Hepatocyte (in vitro differentiated cells): Measurements from ENCODE around the gene LCE1D. TPM values are rescaled to one million over a fixed set of nuclear protein-coding genes. Genes with fewer than 3 reads are reported as not detected.

ENCODE experiments used
- DNase-seq: peaks from one replicate; pipeline ENCODE4 v3.0.0-alpha.2; 2016; ENCODE audit warnings: low spot score
- H2AFZ ChIP-seq: fragments of 200-600 bp; sonication (generic); 2 replicates; pipeline ENCODE4 v1.6.0; 2016; ENCODE audit warnings: antibody characterized with exemption, mild to moderate bottlenecking
- H3K27ac ChIP-seq: fragments of 200-600 bp; sonication (generic); 2 replicates; pipeline ENCODE4 v1.5.1; 2016; ENCODE audit warnings: mild to moderate bottlenecking
- H3K27me3 ChIP-seq: fragments of 200-600 bp; sonication (generic); 2 replicates; pipeline ENCODE4 v1.6.1; 2016
- H3K36me3 ChIP-seq: fragments of 200-600 bp; sonication (generic); replicated peaks from 2 replicates; pipeline ENCODE4 v1.5.1; 2016; ENCODE audit warnings: low read depth; ENCODE audit not compliant: insufficient read depth
- H3K4me1 ChIP-seq: fragments of 200-600 bp; sonication (generic); 2 replicates; pipeline ENCODE4 v1.5.1; 2016; ENCODE audit warnings: mild to moderate bottlenecking, moderate library complexity; ENCODE audit not compliant: insufficient read depth
- H3K4me2 ChIP-seq: fragments of 200-600 bp; sonication (generic); 2 replicates; pipeline ENCODE4 v1.6.0; 2016
- H3K4me3 ChIP-seq: fragments of 200-600 bp; sonication (generic); 2 replicates; pipeline ENCODE4 v1.5.1; 2016; ENCODE audit warnings: mild to moderate bottlenecking
- H3K79me2 ChIP-seq: fragments of 200-600 bp; sonication (generic); 2 replicates; pipeline ENCODE4 v1.6.0; 2017; ENCODE audit warnings: mild to moderate bottlenecking
- H3K9me2 ChIP-seq: fragments of 200-600 bp; sonication (generic); replicated peaks from 2 replicates; pipeline ENCODE4 v1.6.0; 2017; ENCODE audit warnings: mild to moderate bottlenecking; ENCODE audit not compliant: insufficient read depth
- H3K9me3 ChIP-seq: fragments of 200-600 bp; sonication (generic); 2 replicates; pipeline ENCODE4 v1.5.1; 2016; ENCODE audit warnings: low read depth, mild to moderate bottlenecking
- H4K20me1 ChIP-seq: fragments of 200-600 bp; sonication (generic); 2 replicates; pipeline ENCODE4 v1.6.0; 2016; ENCODE audit warnings: mild to moderate bottlenecking; ENCODE audit not compliant: insufficient read depth, poor library complexity, severe bottlenecking
- CTCF ChIP-seq: fragments of 200-600 bp; sonication (generic); IDR thresholded peaks from 2 replicates; pipeline ENCODE4 v1.5.1; 2016; ENCODE audit warnings: antibody characterized with exemption, mild to moderate bottlenecking; ENCODE audit not compliant: poor library complexity
- EZH2 ChIP-seq: fragments of 200-600 bp; sonication (generic); IDR thresholded peaks from 2 replicates; pipeline ENCODE4 v1.6.1; 2016; ENCODE audit warnings: antibody characterized with exemption, mild to moderate bottlenecking, borderline replicate concordance
- EZH2phosphoT487 ChIP-seq: fragments of 200-600 bp; sonication (generic); IDR thresholded peaks from one replicate; pipeline ENCODE4 v1.6.1; 2018; ENCODE audit warnings: antibody characterized with exemption, mild to moderate bottlenecking, low read depth, moderate library complexity; ENCODE audit not compliant: unreplicated experiment, severe bottlenecking
- WGBS: methylation state at CpG from one replicate; pipeline ENCODE4 v1.1.6; 2016; ENCODE audit warnings: low lambda C conversion rate; ENCODE audit errors: missing lambda C conversion rate; 5-methylcytosine and 5-hydroxymethylcytosine counted together
- polyA plus RNA-seq: library from polyadenylated mRNA; unstranded; fragments of >200 nt; fragmentation: Nextera tagmentation; extraction: Ambion mirVana; gene quantifications from 2 replicates; pipeline ENCODE4 v1.2.1, GENCODE V29; 2016
- total RNA-seq: library from RNA; depleted of rRNA; stranded (reverse); fragments of >200 nt; gene quantifications from 2 replicates; pipeline ENCODE4 v1.2.3, GENCODE V29; 2014

LCE1D gene
- total and polyA plus RNA-seq, 2 experiments from 2014 or later: not detected

- no peak for TF ChIP-seq CTCF
- no peak for TF ChIP-seq EZH2phosphoT487
- no peak for TF ChIP-seq EZH2
- no peak overlapping the region for H3K27ac ChIP-seq
- no peaks in the 10 kb centered on the region for H3K79me2 ChIP-seq
- no peak overlapping the region for H3K4me3 ChIP-seq
- DNase-seq: no peak
- no peaks in the 10 kb centered on the region for H4K20me1 ChIP-seq
- H3K9me2 ChIP-seq: no peaks in the 10 kb centered on the region
- H3K9me3 ChIP-seq: peaks cover 5% of the 10 kb centered on the region
- H3K36me3 ChIP-seq: no peaks in the 10 kb centered on the region
- 70% methylated on average over 11 of the region's 11 CpGs for WGBS
- H2AFZ ChIP-seq: no peak overlapping the region
- no peaks in the 10 kb centered on the region for H3K27me3 ChIP-seq
- no peak overlapping the region for H3K4me2 ChIP-seq
- no peaks in the 10 kb centered on the region for H3K4me1 ChIP-seq
These were observed 20.2 kb upstream of the LCE1D start for GRCh38 chr1:152776361-152776760.

- no peaks in the 10 kb centered on the region for H3K27me3 ChIP-seq
- no peaks in the 10 kb centered on the region for H3K36me3 ChIP-seq
- H3K4me3 ChIP-seq: no peak overlapping the region
- no peaks in the 10 kb centered on the region for H3K79me2 ChIP-seq
- H2AFZ ChIP-seq: no peak overlapping the region
- H3K9me3 ChIP-seq: peaks cover 5% of the 10 kb centered on the region
- H3K4me2 ChIP-seq: no peak overlapping the region
- H3K9me2 ChIP-seq: no peaks in the 10 kb centered on the region
- no peak for DNase-seq
- 58% methylated on average over 4 of the region's 4 CpGs for WGBS
- H3K27ac ChIP-seq: no peak overlapping the region
- TF ChIP-seq CTCF (no peak), EZH2phosphoT487 (no peak), EZH2 (no peak)
- H4K20me1 ChIP-seq: no peaks in the 10 kb centered on the region
- no peaks in the 10 kb centered on the region for H3K4me1 ChIP-seq
These were observed 18.9 kb upstream of the LCE1D start for GRCh38 chr1:152777510-152778137.

GRCh38 chr1:152783095-152783494, 13.4 kb upstream of the LCE1D start:
- WGBS: 58% methylated on average over 2 of the region's 2 CpGs
- H3K4me1 ChIP-seq: no peaks in the 10 kb centered on the region
- H3K9me2 ChIP-seq: no peaks in the 10 kb centered on the region
- DNase-seq: no peak
- TF ChIP-seq EZH2 (no peak), EZH2phosphoT487 (no peak), CTCF (no peak)
- no peaks in the 10 kb centered on the region for H4K20me1 ChIP-seq
- no peak overlapping the region for H3K4me2 ChIP-seq
- no peak overlapping the region for H3K4me3 ChIP-seq
- no peak overlapping the region for H2AFZ ChIP-seq
- no peaks in the 10 kb centered on the region for H3K9me3 ChIP-seq
- no peaks in the 10 kb centered on the region for H3K27me3 ChIP-seq
- no peaks in the 10 kb centered on the region for H3K36me3 ChIP-seq
- no peak overlapping the region for H3K27ac ChIP-seq
- no peaks in the 10 kb centered on the region for H3K79me2 ChIP-seq

GRCh38 chr1:152786077-152786476, 10.4 kb upstream of the LCE1D start, which contains the start of gene LCE1E:
TSS of gene LCE1E (plus strand) at chr1:152786257. CDS start at chr1:152787300, 1,043 bp downstream.
- H3K79me2 ChIP-seq: no peaks in the 10 kb centered on the region
- TF ChIP-seq EZH2 (no peak), EZH2phosphoT487 (no peak)
- DNase-seq: no peak
- no peaks in the 10 kb centered on the region for H3K9me2 ChIP-seq
- H2AFZ ChIP-seq: no peak within 1 kb of the TSS
- H3K4me1 ChIP-seq: no peaks in the 10 kb centered on the region
- H4K20me1 ChIP-seq: no peaks in the 10 kb centered on the region
- no peaks in the 10 kb centered on the region for H3K36me3 ChIP-seq
- no peak within 1 kb of the TSS for H3K4me3 ChIP-seq
- H3K4me2 ChIP-seq: no peak within 1 kb of the TSS
- no peak within 1 kb of the TSS for H3K27ac ChIP-seq
- peaks cover 6% of the 10 kb centered on the region for H3K9me3 ChIP-seq
- WGBS: 50% methylated on average over 2 of the region's 2 CpGs
- no peaks in the 10 kb centered on the region for H3K27me3 ChIP-seq
